NCI-H1436 (cell line): Measurements from ENCODE around the gene ADRA2C.

Experiments used
- DNase-seq: peaks from one replicate; lab custom pipeline; 2025; lab: John Stamatoyannopoulos, UW

Gene ADRA2C

GRCh38 chr4:3766036-3766784 lies at the start of gene ADRA2C:
Gene ADRA2C (plus strand): TSS chr4:3766385. CDS start chr4:3766607, 222 bp downstream.
- DNase-seq = no peak

GRCh38 chr4:3716631-3717235 lies 49.5 kb upstream of the ADRA2C start:
- DNase-seq = no peak

- no peak for DNase-seq
Measured at GRCh38 chr4:3717241-3717640, 48.9 kb upstream of the ADRA2C start.

- DNase-seq = no peak
Measured at GRCh38 chr4:3718462-3718861, 47.7 kb upstream of the ADRA2C start.

GRCh38 chr4:3719191-3719590 lies 47.0 kb upstream of the ADRA2C start:
- DNase-seq = no peak

- no peak for DNase-seq
Measured at GRCh38 chr4:3719836-3720235, 46.3 kb upstream of the ADRA2C start.

GRCh38 chr4:3720466-3720865 lies 45.7 kb upstream of the ADRA2C start:
- DNase-seq = peak; percentile 51

GRCh38 chr4:3721186-3721585 lies 45.0 kb upstream of the ADRA2C start:
- no peak for DNase-seq

- no peak for DNase-seq
Measured at GRCh38 chr4:3721627-3722026, 44.6 kb upstream of the ADRA2C start.

GRCh38 chr4:3722446-3723231 lies 43.5 kb upstream of the ADRA2C start:
- no peak for DNase-seq

GRCh38 chr4:3723232-3723642 lies 42.9 kb upstream of the ADRA2C start:
- no peak for DNase-seq

- no peak for DNase-seq
Measured at GRCh38 chr4:3724319-3725231, 41.6 kb upstream of the ADRA2C start.

- DNase-seq = no peak
Measured at GRCh38 chr4:3725936-3726870, 40.0 kb upstream of the ADRA2C start.

- no peak for DNase-seq
Measured at GRCh38 chr4:3727847-3728469, 38.2 kb upstream of the ADRA2C start.

- no peak for DNase-seq
Measured at GRCh38 chr4:3729188-3729881, 36.9 kb upstream of the ADRA2C start.

- no peak for DNase-seq
Measured at GRCh38 chr4:3729882-3730226, 36.3 kb upstream of the ADRA2C start.

- no peak for DNase-seq
Measured at GRCh38 chr4:3730422-3731190, 35.6 kb upstream of the ADRA2C start.

GRCh38 chr4:3732076-3733028 lies 33.8 kb upstream of the ADRA2C start:
- DNase-seq = no peak
